ENCODE data around the gene GSTM1.
"Not testable (repeated sequence)": the region's sequence is repeated elsewhere in the genome, so short reads cannot be mapped to it uniquely, and the experiment has no call there.

GSTM1 gene

DNA sequence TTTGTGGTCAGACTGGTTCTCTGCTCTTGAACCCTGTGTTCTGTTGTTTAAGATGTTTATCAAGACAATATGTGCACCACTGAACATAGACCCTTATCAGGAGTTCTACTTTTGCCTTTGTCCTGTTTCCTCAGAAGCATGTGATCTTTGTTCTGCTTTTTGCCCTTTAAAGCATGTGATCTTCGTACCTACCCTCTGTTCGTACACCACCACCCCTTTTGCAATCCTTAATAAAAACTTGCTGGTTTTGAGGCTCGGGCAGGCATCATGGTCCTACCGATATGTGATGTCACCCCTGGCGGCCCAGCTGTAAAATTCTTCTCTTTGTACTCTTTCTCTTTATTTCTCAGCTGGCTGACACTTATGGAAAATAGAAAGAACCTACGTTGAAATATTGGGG lies 2.8 kb upstream of the GSTM1 start:
- not testable (repeated sequence) for H3K9me3 ChIP-seq (ENCODE audit: control insufficient read depth, low read length); H3K36me3 ChIP-seq (ENCODE audit: control insufficient read depth, insufficient read depth, low read length, severe bottlenecking); H3K27me3 ChIP-seq (replicated peaks; ENCODE audit: control insufficient read depth, insufficient read depth, low read length); H3K9ac ChIP-seq (ENCODE audit: low read length); H3K4me1 ChIP-seq (ENCODE audit: control insufficient read depth, insufficient read depth, low read length); H3K4me3 ChIP-seq (ENCODE audit: low read length); DNase-seq (ENCODE audit: low read depth)

- H3K4me3 ChIP-seq (ENCODE audit: low read length); H3K27me3 ChIP-seq (replicated peaks; ENCODE audit: control insufficient read depth, insufficient read depth, low read length); H3K4me1 ChIP-seq (ENCODE audit: control insufficient read depth, insufficient read depth, low read length); H3K9me3 ChIP-seq (ENCODE audit: control insufficient read depth, low read length); DNase-seq (ENCODE audit: low read depth); H3K9ac ChIP-seq (ENCODE audit: low read length); H3K36me3 ChIP-seq (ENCODE audit: control insufficient read depth, insufficient read depth, low read length, severe bottlenecking): not testable (repeated sequence)
These were observed 2.2 kb upstream of the GSTM1 start for GRCh38 chr1:109685399-109685798.

DNA sequence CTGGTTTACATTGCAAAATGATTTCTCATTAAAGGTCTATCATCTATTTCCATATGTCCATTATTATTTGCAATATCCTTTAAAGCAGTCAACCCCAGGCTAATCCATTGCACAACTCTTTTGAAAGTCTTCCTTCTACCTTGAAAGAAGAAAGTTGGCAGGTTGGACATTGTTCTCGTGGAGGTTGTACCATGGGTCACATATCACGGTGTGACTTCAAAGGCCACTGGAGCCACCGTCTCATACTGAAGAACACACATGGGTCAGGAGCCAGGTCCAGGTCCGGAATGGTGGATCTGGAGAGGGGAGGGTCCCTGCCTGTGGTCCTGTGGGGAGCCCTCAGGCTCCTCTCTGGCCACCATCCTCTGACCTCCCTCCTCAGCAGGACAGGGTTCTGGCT lies 1.7 kb upstream of the GSTM1 start:
- H3K9me3 ChIP-seq (ENCODE audit: control insufficient read depth, low read length); H3K27me3 ChIP-seq (replicated peaks; ENCODE audit: control insufficient read depth, insufficient read depth, low read length); H3K9ac ChIP-seq (ENCODE audit: low read length); H3K36me3 ChIP-seq (ENCODE audit: control insufficient read depth, insufficient read depth, low read length, severe bottlenecking); H3K4me1 ChIP-seq (ENCODE audit: control insufficient read depth, insufficient read depth, low read length); H3K4me3 ChIP-seq (ENCODE audit: low read length); DNase-seq (ENCODE audit: low read depth): not testable (repeated sequence)

GRCh38 chr1:109687109-109687508 lies 508 bp upstream of the GSTM1 start:
- H3K4me3 ChIP-seq (ENCODE audit: low read length); H3K4me1 ChIP-seq (ENCODE audit: control insufficient read depth, insufficient read depth, low read length); H3K27me3 ChIP-seq (replicated peaks; ENCODE audit: control insufficient read depth, insufficient read depth, low read length); H3K9me3 ChIP-seq (ENCODE audit: control insufficient read depth, low read length); H3K9ac ChIP-seq (ENCODE audit: low read length); H3K36me3 ChIP-seq (ENCODE audit: control insufficient read depth, insufficient read depth, low read length, severe bottlenecking); DNase-seq (ENCODE audit: low read depth): not testable (repeated sequence)

DNA sequence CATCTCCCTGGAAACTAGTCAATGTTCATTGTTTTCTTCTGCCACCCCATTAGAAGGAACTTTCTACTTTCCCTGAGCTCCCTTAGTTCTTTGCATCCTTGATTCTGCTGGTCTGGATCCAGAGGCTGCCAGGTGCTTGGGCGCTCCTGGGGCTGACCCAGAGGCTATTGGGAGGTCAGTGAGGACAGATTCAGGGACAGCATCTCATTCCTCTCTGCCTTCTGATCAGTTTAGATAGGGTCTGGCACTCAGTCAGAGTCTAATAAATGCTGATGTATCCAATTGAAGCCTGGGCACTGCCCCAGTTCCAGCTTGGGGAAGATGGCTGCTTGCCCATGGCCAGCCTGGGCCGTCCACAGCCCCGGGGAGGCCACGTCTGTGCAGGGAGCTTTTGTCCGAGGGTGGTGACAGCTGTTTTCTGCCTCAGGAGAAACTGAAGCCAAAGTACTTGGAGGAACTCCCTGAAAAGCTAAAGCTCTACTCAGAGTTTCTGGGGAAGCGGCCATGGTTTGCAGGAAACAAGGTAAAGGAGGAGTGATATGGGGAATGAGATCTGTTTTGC lies 2.3 kb downstream of the GSTM1 start:
- no peaks in the 10 kb centered on the region for H3K27me3 ChIP-seq (replicated peaks; ENCODE audit: control insufficient read depth, insufficient read depth, low read length)
- H3K9me3 ChIP-seq (ENCODE audit: control insufficient read depth, low read length): no peaks in the 10 kb centered on the region
- H3K4me1 ChIP-seq (ENCODE audit: control insufficient read depth, insufficient read depth, low read length): no peaks in the 10 kb centered on the region
- H3K9ac ChIP-seq (ENCODE audit: low read length): no peak overlapping the region
- no peaks in the 10 kb centered on the region for H3K36me3 ChIP-seq (ENCODE audit: control insufficient read depth, insufficient read depth, low read length, severe bottlenecking)
- no peak for DNase-seq (ENCODE audit: low read depth)
- H3K4me3 ChIP-seq (ENCODE audit: low read length): no peak overlapping the region

DNA sequence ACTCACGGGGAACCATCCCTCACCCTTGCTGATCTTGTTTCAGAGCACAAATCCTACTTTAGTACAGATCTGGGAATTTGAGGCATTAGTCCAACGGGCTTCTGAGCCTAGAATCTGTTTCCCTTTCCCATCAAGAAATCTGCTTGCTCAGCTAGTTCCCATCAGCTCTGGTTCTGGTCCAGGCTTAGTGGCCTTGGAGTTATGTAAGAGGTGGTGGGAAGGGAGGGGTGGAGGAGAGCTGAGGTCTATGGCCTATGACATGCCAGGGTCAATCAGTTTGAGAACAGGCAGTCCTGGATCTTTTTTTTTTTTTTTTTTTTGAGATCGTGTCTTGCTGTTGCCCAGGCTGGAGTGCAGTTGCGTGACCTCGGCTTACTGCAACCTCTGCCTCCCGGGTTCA lies 4.1 kb downstream of the GSTM1 start:
- Histone ChIP-seq H3K9ac (ENCODE audit: low read length) (no peak overlapping the region), H3K4me3 (ENCODE audit: low read length) (no peak overlapping the region), H3K36me3 (ENCODE audit: control insufficient read depth, insufficient read depth, low read length, severe bottlenecking) (no peaks in the 10 kb centered on the region), H3K4me1 (ENCODE audit: control insufficient read depth, insufficient read depth, low read length) (no peaks in the 10 kb centered on the region), H3K9me3 (ENCODE audit: control insufficient read depth, low read length) (no peaks in the 10 kb centered on the region), H3K27me3 (replicated peaks; ENCODE audit: control insufficient read depth, insufficient read depth, low read length) (no peaks in the 10 kb centered on the region)
- DNase-seq (ENCODE audit: low read depth): no peak

GRCh38 chr1:109694400-109694799 lies 6.8 kb downstream of the GSTM1 start:
- not testable (repeated sequence) for H3K4me1 ChIP-seq (ENCODE audit: control insufficient read depth, insufficient read depth, low read length); H3K4me3 ChIP-seq (ENCODE audit: low read length); DNase-seq (ENCODE audit: low read depth)

DNA sequence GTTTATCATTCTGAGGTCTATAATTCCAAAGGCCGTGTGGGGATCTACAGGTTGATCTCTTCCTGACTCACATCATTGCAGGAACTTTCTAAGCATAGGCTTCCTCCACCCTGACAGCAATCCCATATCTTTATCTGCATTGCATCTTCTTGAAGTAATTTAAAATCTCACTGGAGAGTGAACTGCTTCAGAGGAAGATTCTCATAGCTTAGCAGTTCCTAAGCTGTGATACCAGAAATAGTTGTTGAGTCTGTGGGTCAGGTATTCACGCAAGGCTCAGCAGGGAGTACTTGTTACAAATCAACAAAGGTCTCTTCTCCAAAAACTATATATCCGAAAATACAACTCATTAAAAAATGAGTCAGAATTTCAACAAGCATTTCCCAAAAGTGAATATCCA lies 7.5 kb downstream of the GSTM1 start:
- not testable (repeated sequence) for H3K4me3 ChIP-seq (ENCODE audit: low read length); H3K36me3 ChIP-seq (ENCODE audit: control insufficient read depth, insufficient read depth, low read length, severe bottlenecking); H3K27me3 ChIP-seq (replicated peaks; ENCODE audit: control insufficient read depth, insufficient read depth, low read length); DNase-seq (ENCODE audit: low read depth); H3K9me3 ChIP-seq (ENCODE audit: control insufficient read depth, low read length); H3K4me1 ChIP-seq (ENCODE audit: control insufficient read depth, insufficient read depth, low read length); H3K9ac ChIP-seq (ENCODE audit: low read length)

More at GRCh38 chr1:109694400-109694799, 6.8 kb downstream of the GSTM1 start:
- H3K9me3 ChIP-seq (ENCODE audit: control insufficient read depth, low read length); H3K36me3 ChIP-seq (ENCODE audit: control insufficient read depth, insufficient read depth, low read length, severe bottlenecking); H3K27me3 ChIP-seq (replicated peaks; ENCODE audit: control insufficient read depth, insufficient read depth, low read length); H3K9ac ChIP-seq (ENCODE audit: low read length): not testable (repeated sequence)

- no peak overlapping the region for H3K4me3 ChIP-seq (ENCODE audit: low read length)
- no peak for DNase-seq (ENCODE audit: low read depth)
- H3K4me1 ChIP-seq (ENCODE audit: control insufficient read depth, insufficient read depth, low read length): no peaks in the 10 kb centered on the region
- no peak overlapping the region for H3K9ac ChIP-seq (ENCODE audit: low read length)
- no peaks in the 10 kb centered on the region for H3K27me3 ChIP-seq (replicated peaks; ENCODE audit: control insufficient read depth, insufficient read depth, low read length)
- H3K9me3 ChIP-seq (ENCODE audit: control insufficient read depth, low read length): no peaks in the 10 kb centered on the region
- H3K36me3 ChIP-seq (ENCODE audit: control insufficient read depth, insufficient read depth, low read length, severe bottlenecking): no peaks in the 10 kb centered on the region
These were observed 9.4 kb downstream of the GSTM1 start for GRCh38 chr1:109697066-109697465.

DNA sequence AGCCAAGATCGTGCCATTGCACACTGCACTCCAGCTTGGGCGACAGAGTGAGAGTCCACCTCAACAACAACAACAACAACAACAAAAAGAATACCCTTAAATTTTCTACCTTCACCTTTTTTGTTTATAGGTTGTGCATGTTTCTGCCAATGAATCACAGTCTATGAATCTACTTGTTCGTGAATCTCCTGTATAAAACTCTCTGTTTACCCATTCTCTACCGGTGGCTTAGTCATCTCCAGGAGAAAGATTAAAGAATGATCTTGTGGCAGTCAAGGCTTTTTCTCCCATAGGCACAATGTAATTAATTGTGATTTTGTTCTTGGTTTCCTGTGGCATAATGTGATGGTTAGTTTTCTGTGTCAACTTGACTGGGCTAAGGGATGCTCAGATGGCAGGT lies 10.2 kb downstream of the GSTM1 start:
- not testable (repeated sequence) for H3K36me3 ChIP-seq (ENCODE audit: control insufficient read depth, insufficient read depth, low read length, severe bottlenecking); H3K9me3 ChIP-seq (ENCODE audit: control insufficient read depth, low read length); H3K9ac ChIP-seq (ENCODE audit: low read length); H3K27me3 ChIP-seq (replicated peaks; ENCODE audit: control insufficient read depth, insufficient read depth, low read length); DNase-seq (ENCODE audit: low read depth); H3K4me1 ChIP-seq (ENCODE audit: control insufficient read depth, insufficient read depth, low read length); H3K4me3 ChIP-seq (ENCODE audit: low read length)

- H3K9me3 ChIP-seq (ENCODE audit: control insufficient read depth, low read length); H3K36me3 ChIP-seq (ENCODE audit: control insufficient read depth, insufficient read depth, low read length, severe bottlenecking); DNase-seq (ENCODE audit: low read depth); H3K4me1 ChIP-seq (ENCODE audit: control insufficient read depth, insufficient read depth, low read length); H3K4me3 ChIP-seq (ENCODE audit: low read length); H3K9ac ChIP-seq (ENCODE audit: low read length); H3K27me3 ChIP-seq (replicated peaks; ENCODE audit: control insufficient read depth, insufficient read depth, low read length): not testable (repeated sequence)
These were observed 15.3 kb downstream of the GSTM1 start for GRCh38 chr1:109702940-109703339.

DNA sequence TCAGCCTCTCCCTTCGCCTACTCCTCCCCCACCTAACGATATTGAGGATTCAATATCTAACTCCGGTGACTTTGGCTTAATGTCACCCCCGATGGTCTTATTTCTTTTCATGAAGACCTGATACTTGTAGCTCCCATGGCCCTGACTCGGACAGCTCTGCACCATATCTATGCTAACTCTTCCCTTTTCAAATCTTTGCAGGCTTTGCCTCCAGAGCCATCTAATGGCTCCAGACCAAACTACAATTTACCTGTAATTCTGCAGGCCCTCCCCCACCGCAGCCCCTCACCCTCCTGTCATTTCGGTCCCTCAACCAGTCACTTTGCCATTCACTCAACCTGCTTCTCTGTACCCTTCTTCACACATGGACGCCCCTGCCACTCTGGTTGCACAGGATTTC lies 16.6 kb downstream of the GSTM1 start:
- Histone ChIP-seq H3K4me1 (ENCODE audit: control insufficient read depth, insufficient read depth, low read length) (no peaks in the 10 kb centered on the region), H3K36me3 (ENCODE audit: control insufficient read depth, insufficient read depth, low read length, severe bottlenecking) (no peaks in the 10 kb centered on the region), H3K9ac (ENCODE audit: low read length) (no peak overlapping the region), H3K4me3 (ENCODE audit: low read length) (no peak overlapping the region), H3K9me3 (ENCODE audit: control insufficient read depth, low read length) (peaks cover 6% of the 10 kb centered on the region), H3K27me3 (replicated peaks; ENCODE audit: control insufficient read depth, insufficient read depth, low read length) (no peaks in the 10 kb centered on the region)
- DNase-seq (ENCODE audit: low read depth): no peak
